Stimulated activated CD8-positive, alpha-beta memory T cell treated with anti-CD3 and anti-CD28 coated beads, Interleukin-7, amount 100 ng/mL, for 48 hours (primary cell): Measurements from ENCODE around the gene FERMT2.

ENCODE experiments used
- DNase-seq, 2 donors: peaks; one replicate each; pipeline ENCODE4 v3.0.0-alpha.2; 2020; ENCODE audit warnings: low read depth in 1 of 2; ENCODE audit errors: extremely low read depth in 1 of 2

FERMT2 gene

GRCh38 chr14:52950898-52951680, at the start of gene FERMT2:
FERMT2 (minus strand) TSS chr14:52951050; CDS start chr14:52950568, 482 bp downstream.
- DNase-seq: no peak

- no peak for DNase-seq
Observed at GRCh38 chr14:52998376-52999015, 47.6 kb upstream of the FERMT2 start.

GRCh38 chr14:52996493-52996892, 45.6 kb upstream of the FERMT2 start:
- no peak for DNase-seq

- DNase-seq: no peak
Observed at GRCh38 chr14:52995998-52996397, 45.1 kb upstream of the FERMT2 start.

- DNase-seq: no peak
Observed at GRCh38 chr14:52992236-52992870, 41.5 kb upstream of the FERMT2 start.

- no peak for DNase-seq
Observed at GRCh38 chr14:52988139-52988538, 37.3 kb upstream of the FERMT2 start.

GRCh38 chr14:52987514-52987913, 36.7 kb upstream of the FERMT2 start:
- no peak for DNase-seq

- no peak for DNase-seq
Observed at GRCh38 chr14:52987042-52987441, 36.2 kb upstream of the FERMT2 start.

GRCh38 chr14:52977798-52978197, 26.9 kb upstream of the FERMT2 start:
- DNase-seq: no peak

- DNase-seq: no peak
Observed at GRCh38 chr14:52974406-52974805, 23.6 kb upstream of the FERMT2 start.

GRCh38 chr14:52961060-52961639, 10.3 kb upstream of the FERMT2 start:
- DNase-seq: peak in 1 of 2 donors; percentile 10

GRCh38 chr14:52960627-52961026, 9.8 kb upstream of the FERMT2 start:
- DNase-seq: no peak

- no peak for DNase-seq
Observed at GRCh38 chr14:52954346-52955214, 3.7 kb upstream of the FERMT2 start.

- DNase-seq: no peak
Observed at GRCh38 chr14:52951681-52952554, 1.1 kb upstream of the FERMT2 start.

- no peak for DNase-seq
Observed at GRCh38 chr14:52950410-52950897, 396 bp downstream of the FERMT2 start.

GRCh38 chr14:52949711-52950409, 990 bp downstream of the FERMT2 start:
- no peak for DNase-seq

GRCh38 chr14:52949249-52949648, 1.6 kb downstream of the FERMT2 start:
- DNase-seq: no peak

GRCh38 chr14:52948836-52949235, 2.0 kb downstream of the FERMT2 start:
- DNase-seq: no peak

GRCh38 chr14:52948039-52948438, 2.8 kb downstream of the FERMT2 start:
- no peak for DNase-seq
